SK-N-SH (cell line): ENCODE results near the gene INPP5A.

Source experiments
- CTCF ChIP-seq: fragments of 200-600 bp; sonication (generic); IDR thresholded peaks from 2 replicates; pipeline ENCODE4 v1.6.1; 2017; ENCODE audit warnings: antibody characterized with exemption, mild to moderate bottlenecking, moderate library complexity
- JUND ChIP-seq: IDR thresholded peaks from 2 replicates; pipeline ENCODE4 v1.4.0; 2012
- NFIC ChIP-seq: IDR thresholded peaks from 2 replicates; pipeline ENCODE4 v1.4.0; 2012; ENCODE audit warnings: borderline replicate concordance
- SIN3A ChIP-seq: IDR thresholded peaks from 2 replicates; pipeline ENCODE4 v1.6.1; 2012; ENCODE audit warnings: low read depth, mild to moderate bottlenecking, low read length, moderate library complexity, borderline replicate concordance

GRCh38 chr10:132708936-132709335 is 171.3 kb downstream of the INPP5A start:
- TF ChIP-seq SIN3A = no peak
- TF ChIP-seq CTCF = no peak
- no peak for TF ChIP-seq JUND
- TF ChIP-seq NFIC = no peak
